Bronchial epithelial cell (primary cell): Measurements from ENCODE around the gene CCL15. TPM values are rescaled to one million over a fixed set of nuclear protein-coding genes. Genes with fewer than 3 reads are reported as not detected.
"Not testable (repeated sequence)": the region's sequence is repeated elsewhere in the genome, so short reads cannot be mapped to it uniquely, and the experiment has no call there.

Experiments used
- DNase-seq: peaks from one replicate; pipeline ENCODE4 v3.0.0-alpha.2; 2010; ENCODE audit warnings: low read depth
- FAIRE-seq: peaks from 2 replicates; lab custom pipeline; 2011; peaks lifted over from hg19 to GRCh38; lab: Jason Lieb, UNC
- H3K27me3 ChIP-seq: 2 replicates; pipeline ENCODE4 v1.5.1; 2011; ENCODE audit warnings: low read length; ENCODE audit not compliant: control insufficient read depth, insufficient read depth
- H3K36me3 ChIP-seq: 2 replicates; pipeline ENCODE4 v1.5.1; 2011; ENCODE audit warnings: low read length; ENCODE audit not compliant: control insufficient read depth, insufficient read depth
- H3K4me3 ChIP-seq: 2 replicates; pipeline ENCODE4 v1.5.1; 2011; ENCODE audit warnings: mild to moderate bottlenecking, low read depth, low read length, control low read depth
- CTCF ChIP-seq: IDR thresholded peaks from 2 replicates; pipeline ENCODE4 v1.5.1; 2011; ENCODE audit warnings: mild to moderate bottlenecking, moderate library complexity, low read length, control low read depth, inconsistent platforms; ENCODE audit not compliant: insufficient read depth, severe bottlenecking
- total RNA-seq: library from RNA; depleted of rRNA; stranded (reverse); fragments of >200 nt; gene quantifications from 2 replicates; pipeline ENCODE4 v1.2.1, GENCODE V29; 2014

CCL15 gene
- total RNA-seq, 1 donor from 2014 or later: not detected

- H3K27me3 ChIP-seq: no peaks in the 10 kb centered on the region
- no peak for TF ChIP-seq CTCF
- no peak overlapping the region for H3K4me3 ChIP-seq
- no peaks in the 10 kb centered on the region for H3K36me3 ChIP-seq
- DNase-seq: no peak
- FAIRE-seq: no peak
Measured at GRCh38 chr17:36016555-36016954, 15.2 kb upstream of the CCL15 start.

- not testable (repeated sequence) for FAIRE-seq, DNase-seq, H3K27me3 ChIP-seq, H3K4me3 ChIP-seq, H3K36me3 ChIP-seq
Measured at GRCh38 chr17:36015895-36016294, 14.5 kb upstream of the CCL15 start.

GRCh38 chr17:36014946-36015345 lies 13.6 kb upstream of the CCL15 start:
- no peaks in the 10 kb centered on the region for H3K27me3 ChIP-seq
- no peaks in the 10 kb centered on the region for H3K36me3 ChIP-seq
- DNase-seq (no peak), FAIRE-seq (no peak)
- TF ChIP-seq CTCF: no peak
- no peak overlapping the region for H3K4me3 ChIP-seq

GRCh38 chr17:36011201-36011600 lies 9.8 kb upstream of the CCL15 start:
- no peak for TF ChIP-seq CTCF
- FAIRE-seq: no peak

GRCh38 chr17:36008998-36009665 lies 7.8 kb upstream of the CCL15 start:
- peak; percentile 49 for TF ChIP-seq CTCF
- DNase-seq: no peak
- H3K27me3 ChIP-seq: no peaks in the 10 kb centered on the region
- no peak for FAIRE-seq
- H3K36me3 ChIP-seq: no peaks in the 10 kb centered on the region
- H3K4me3 ChIP-seq: no peak overlapping the region

More at GRCh38 chr17:36011201-36011600, 9.8 kb upstream of the CCL15 start:
- Histone ChIP-seq H3K4me3 (no peak overlapping the region), H3K27me3 (no peaks in the 10 kb centered on the region), H3K36me3 (no peaks in the 10 kb centered on the region)
- no peak for DNase-seq

GRCh38 chr17:36004594-36005108 lies 3.3 kb upstream of the CCL15 start:
- no peak for TF ChIP-seq CTCF
- no peak overlapping the region for H3K4me3 ChIP-seq
- DNase-seq (no peak), FAIRE-seq (no peak)
- no peaks in the 10 kb centered on the region for H3K27me3 ChIP-seq
- no peaks in the 10 kb centered on the region for H3K36me3 ChIP-seq
